Activated B cell treated with CpG ODN at 0.5 μM for 24 hours (primary cell): ENCODE measurements around the gene HMCN1. TPM values are rescaled to one million over a fixed set of nuclear protein-coding genes. Genes with fewer than 3 reads are reported as not detected.

Experiments used
- ATAC-seq: fragments of 200-7000 bp; cut with Tn5 transposase; one replicate; pipeline ENCODE4 v1.10.0; 2021; ENCODE audit warnings: low read depth, mild to moderate bottlenecking, moderate library complexity
- CTCF ChIA-PET: fragments of 350-600 bp; sonication (Branson Sonifier 250); formaldehyde crosslinking; loops from one replicate; lab custom pipeline; 2021; ENCODE audit warnings: antibody characterized with exemption; lab: Charles Lee
- POLR2A ChIA-PET: fragments of 350-600 bp; sonication (Branson Sonifier 250); formaldehyde crosslinking; loops from one replicate; lab custom pipeline; 2021; ENCODE audit warnings: antibody characterized with exemption; lab: Charles Lee
- DNase-seq: peaks from one replicate; pipeline ENCODE4 v3.0.0; 2022
- H3K27ac Mint-ChIP-seq: one replicate; pipeline ENCODE4 v1.8.0; 2020; ENCODE audit warnings: mixed read lengths
- H3K27me3 Mint-ChIP-seq: one replicate; pipeline ENCODE4 v1.8.0; 2021; ENCODE audit warnings: mixed read lengths
- H3K36me3 Mint-ChIP-seq: one replicate; pipeline ENCODE4 v1.8.0; 2021; ENCODE audit warnings: low read depth, mixed read lengths
- H3K4me1 Mint-ChIP-seq: one replicate; pipeline ENCODE4 v1.8.0; 2021; ENCODE audit warnings: mixed read lengths
- H3K4me3 Mint-ChIP-seq: one replicate; pipeline ENCODE4 v1.8.0; 2020; ENCODE audit warnings: mild to moderate bottlenecking, mixed read lengths
- H3K9me3 Mint-ChIP-seq: one replicate; pipeline ENCODE4 v1.8.0; 2020; ENCODE audit warnings: mixed read lengths
- CTCF ChIP-seq: fragments of 200-600 bp; IDR thresholded peaks from one replicate; pipeline ENCODE4 v1.8.0; 2022; ENCODE audit warnings: antibody characterized with exemption, mild to moderate bottlenecking
- intact Hi-C: fragments of 100-400 bp; cut with micrococcal nuclease; formaldehyde crosslinking; loops from one replicate; pipeline ENCODE4 v1.15.1; 2024
- total RNA-seq: library from RNA; stranded (reverse); gene quantifications from 2 replicates; pipeline ENCODE4 v1.2.3, GENCODE V29; 2022

The HMCN1 gene
- total RNA-seq, 1 donor from 2014 or later = 0.27 TPM

GRCh38 chr1:185795181-185795580 is 61.0 kb downstream of the HMCN1 start:
- H3K4me3 Mint-ChIP-seq = no peak overlapping the region
- intact Hi-C loops = no loop called here
- H3K9me3 Mint-ChIP-seq = peaks cover 10% of the 10 kb centered on the region
- ChIA-PET POLR2A (no interaction called here), CTCF (no interaction called here)
- H3K27ac Mint-ChIP-seq = no peak overlapping the region
- ATAC-seq (no peak), DNase-seq (no peak)
- no peak for TF ChIP-seq CTCF
- peaks cover 8% of the 10 kb centered on the region for H3K27me3 Mint-ChIP-seq
- no peaks in the 10 kb centered on the region for H3K4me1 Mint-ChIP-seq
- no peaks in the 10 kb centered on the region for H3K36me3 Mint-ChIP-seq

GRCh38 chr1:185798505-185798904 is 64.3 kb downstream of the HMCN1 start:
- Mint-ChIP-seq H3K4me1 (no peaks in the 10 kb centered on the region), H3K36me3 (no peaks in the 10 kb centered on the region), H3K27ac (no peak overlapping the region), H3K27me3 (peaks cover 8% of the 10 kb centered on the region), H3K4me3 (no peak overlapping the region), H3K9me3 (peaks cover 10% of the 10 kb centered on the region)
- ChIA-PET POLR2A (no interaction called here), CTCF (no interaction called here)
- intact Hi-C loops = no loop called here
- DNase-seq (no peak), ATAC-seq (no peak)
- TF ChIP-seq CTCF = no peak

GRCh38 chr1:185803241-185803640 is 69.0 kb downstream of the HMCN1 start:
- DNase-seq = no peak
- no peak for ATAC-seq
- Mint-ChIP-seq H3K27me3 (peaks cover 5% of the 10 kb centered on the region), H3K36me3 (no peaks in the 10 kb centered on the region), H3K4me3 (no peak overlapping the region), H3K4me1 (no peaks in the 10 kb centered on the region), H3K27ac (no peak overlapping the region), H3K9me3 (peaks cover 1% of the 10 kb centered on the region)
- POLR2A ChIA-PET = no interaction called here
- intact Hi-C loops = no loop called here
- CTCF ChIA-PET = no interaction called here
- no peak for TF ChIP-seq CTCF

DNA sequence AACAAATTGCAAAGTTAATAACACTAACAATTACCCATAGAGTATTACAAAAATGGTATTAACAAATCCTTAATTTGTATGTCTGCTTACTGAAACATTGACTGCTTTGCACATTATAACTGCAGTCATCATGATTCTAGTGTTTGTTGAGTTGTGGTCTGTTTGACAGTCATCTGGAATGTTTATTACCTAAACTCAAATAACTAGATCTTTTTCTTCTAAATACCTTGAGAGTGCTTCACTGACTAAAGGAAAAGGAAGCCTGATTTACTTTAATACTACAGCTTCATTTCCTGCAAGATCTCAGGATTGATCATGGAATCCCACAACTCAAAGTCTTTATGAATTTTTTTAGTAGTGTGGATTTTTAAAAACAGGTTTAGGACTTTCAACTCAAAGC is 70.0 kb downstream of the HMCN1 start:
- H3K9me3 Mint-ChIP-seq = no peaks in the 10 kb centered on the region
- ChIA-PET CTCF (no interaction called here), POLR2A (no interaction called here)
- no peak for DNase-seq
- no peaks in the 10 kb centered on the region for H3K36me3 Mint-ChIP-seq
- no peak overlapping the region for H3K27ac Mint-ChIP-seq
- no peaks in the 10 kb centered on the region for H3K4me1 Mint-ChIP-seq
- no peak for TF ChIP-seq CTCF
- ATAC-seq = no peak
- peaks cover 5% of the 10 kb centered on the region for H3K27me3 Mint-ChIP-seq
- intact Hi-C loops = no loop called here
- no peak overlapping the region for H3K4me3 Mint-ChIP-seq

DNA sequence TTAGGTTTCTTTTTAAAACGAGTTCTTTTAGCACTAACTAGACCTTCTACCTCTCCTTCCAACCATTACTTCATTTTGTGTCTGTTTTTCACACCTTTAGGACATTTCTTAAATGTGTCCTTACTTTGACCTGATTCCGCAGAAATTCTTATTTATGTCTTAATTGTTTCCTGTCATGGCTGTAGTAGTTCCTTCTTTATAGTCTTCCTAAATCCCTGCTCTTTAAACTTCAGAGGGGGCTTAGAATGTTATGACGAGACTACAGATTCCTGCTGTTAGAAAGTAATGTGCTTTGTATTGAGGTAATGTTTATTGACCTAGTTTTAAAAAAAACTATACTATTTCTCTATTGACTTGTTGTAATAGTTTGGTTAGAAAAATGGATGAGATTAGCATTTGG is 70.4 kb downstream of the HMCN1 start:
- DNase-seq = no peak
- no peaks in the 10 kb centered on the region for H3K9me3 Mint-ChIP-seq
- no peak overlapping the region for H3K27ac Mint-ChIP-seq
- no peak for ATAC-seq
- no peak overlapping the region for H3K4me3 Mint-ChIP-seq
- TF ChIP-seq CTCF = no peak
- intact Hi-C loops = no loop called here
- POLR2A ChIA-PET = no interaction called here
- no peaks in the 10 kb centered on the region for H3K36me3 Mint-ChIP-seq
- peaks cover 5% of the 10 kb centered on the region for H3K27me3 Mint-ChIP-seq
- CTCF ChIA-PET = no interaction called here
- no peaks in the 10 kb centered on the region for H3K4me1 Mint-ChIP-seq
